Breast epithelium (tissue), 4 donors: ENCODE data around the gene ABR. TPM values are rescaled to one million over a fixed set of nuclear protein-coding genes. Genes with fewer than 3 reads are reported as not detected.

ENCODE experiments used
- DNase-seq, 2 donors: peaks; one replicate each; pipeline ENCODE4 v3.0.0-alpha.2; 2019; ENCODE audit warnings: low spot score in 2 of 2
- H3K27ac ChIP-seq, 2 donors: fragments of 200-600 bp; sonication (generic) in 1 of 2; one replicate each; pipeline ENCODE4 v1.5.1; 2016 to 2019; ENCODE audit warnings: mild to moderate bottlenecking in 1 of 2
- H3K27me3 ChIP-seq, 2 donors: fragments of 200-600 bp; sonication (generic) in 1 of 2; one replicate each; pipeline versions ENCODE4 v1.5.1 to v1.6.0; 2017 to 2019; ENCODE audit warnings: control low read depth in 1 of 2, mild to moderate bottlenecking in 1 of 2
- H3K36me3 ChIP-seq: fragments of 200-600 bp; one replicate; pipeline ENCODE4 v1.5.1; 2019
- H3K4me1 ChIP-seq, 2 donors: fragments of 200-600 bp; sonication (generic); one replicate each; pipeline ENCODE4 v1.5.1; 2016 to 2019; ENCODE audit warnings: control low read depth in 1 of 2
- H3K4me3 ChIP-seq, 3 donors: fragments of 200-600 bp; sonication (generic); 1 replicate in 2 of 3; 2 replicates in 1 of 3; pipeline ENCODE4 v1.5.1; 2016 to 2019; ENCODE audit warnings: mild to moderate bottlenecking in 3 of 3, moderate library complexity in 2 of 3
- H3K9me3 ChIP-seq, 2 donors: fragments of 200-600 bp; sonication (generic) in 1 of 2; one replicate each; pipeline ENCODE4 v1.5.1; 2016 to 2019; ENCODE audit warnings: control low read depth in 1 of 2
- POLR2A ChIP-seq: fragments of 450-650 bp; IDR thresholded peaks from one replicate; pipeline ENCODE4 v1.6.1; 2016; ENCODE audit warnings: antibody characterized with exemption, mild to moderate bottlenecking, moderate library complexity
- POLR2AphosphoS5 ChIP-seq, 3 donors: sonication (generic); formaldehyde crosslinking; IDR thresholded peaks; one replicate each; pipeline ENCODE4 v1.6.1; 2017; ENCODE audit warnings: antibody characterized with exemption in 3 of 3
- intact Hi-C: fragments of 100-400 bp; cut with DNase I; formaldehyde crosslinking; loops from one replicate; pipeline ENCODE4 v1.15.1; 2023; ENCODE audit warnings: low total_unique reads
- total RNA-seq, 3 donors: library from RNA; depleted of rRNA; stranded (reverse); fragments of >200 nt; gene quantifications; one replicate each; pipeline ENCODE4 v1.1.0, GENCODE V29; 2016
- TF ChIP-seq, protein P1 (sequence below), 3 donors: fragments of 450-650 bp; IDR thresholded peaks; one replicate each; pipeline ENCODE4 v1.5.1; 2016 to 2017; ENCODE audit warnings: antibody characterized with exemption in 3 of 3, mild to moderate bottlenecking in 3 of 3, moderate library complexity in 3 of 3

ABR gene
- total RNA-seq, 3 donors from 2014 or later, result 63.5 to 77.0 (median 75.0) TPM

DNA sequence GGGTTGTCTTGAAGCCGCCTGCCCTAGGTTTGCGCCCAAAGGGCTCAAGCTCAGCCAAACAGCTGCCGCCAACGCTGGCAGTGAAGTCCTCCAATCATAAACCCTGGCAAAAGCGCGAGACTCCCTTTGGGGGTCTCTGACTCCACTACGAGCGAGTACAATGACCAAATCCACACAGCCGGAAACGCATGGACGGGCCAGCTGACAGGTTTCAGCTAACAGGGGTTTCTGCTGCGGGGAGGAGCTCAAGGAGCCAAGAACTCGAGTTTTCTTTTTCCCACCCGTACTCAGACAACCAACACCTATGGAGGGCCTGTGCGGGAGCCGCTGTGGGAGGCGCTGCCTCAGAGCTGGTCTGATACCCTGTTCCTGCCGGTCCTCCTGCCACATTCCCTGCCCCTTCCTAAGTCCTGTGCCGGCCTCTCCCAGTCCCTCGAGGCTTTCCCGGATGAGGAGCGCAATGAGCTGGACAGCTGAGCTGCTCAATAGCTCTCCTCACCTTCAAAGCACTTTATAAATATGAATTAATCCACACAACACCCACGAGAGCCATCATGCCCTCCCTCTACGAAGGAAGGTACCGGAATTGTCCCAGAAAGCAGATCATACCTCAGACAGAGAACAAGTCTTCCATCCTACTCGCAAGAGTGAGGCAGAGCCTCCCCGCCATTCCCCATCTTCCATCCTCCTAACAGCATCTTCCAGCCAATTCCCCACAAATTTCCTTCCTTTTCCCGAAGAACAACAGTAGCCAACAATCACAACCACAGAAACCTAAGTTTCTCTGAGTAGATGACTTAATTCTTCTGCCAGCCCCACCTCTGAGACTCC, 6.1 kb downstream of the ABR start:
- H3K9me3 ChIP-seq, result no peaks in the 10 kb centered on the region
- no peaks in the 10 kb centered on the region for H3K27me3 ChIP-seq
- H3K27ac ChIP-seq, result peak overlapping the region in 1 of 2 donors; percentile 48
- H3K4me1 ChIP-seq, result peaks cover 3 to 13% of the 10 kb centered on the region in 2 donors
- TF ChIP-seq POLR2A (no peak), POLR2AphosphoS5 (IDR thresholded peaks at IDR 0.05) (no peak)
- TF ChIP-seq, protein P1, sequence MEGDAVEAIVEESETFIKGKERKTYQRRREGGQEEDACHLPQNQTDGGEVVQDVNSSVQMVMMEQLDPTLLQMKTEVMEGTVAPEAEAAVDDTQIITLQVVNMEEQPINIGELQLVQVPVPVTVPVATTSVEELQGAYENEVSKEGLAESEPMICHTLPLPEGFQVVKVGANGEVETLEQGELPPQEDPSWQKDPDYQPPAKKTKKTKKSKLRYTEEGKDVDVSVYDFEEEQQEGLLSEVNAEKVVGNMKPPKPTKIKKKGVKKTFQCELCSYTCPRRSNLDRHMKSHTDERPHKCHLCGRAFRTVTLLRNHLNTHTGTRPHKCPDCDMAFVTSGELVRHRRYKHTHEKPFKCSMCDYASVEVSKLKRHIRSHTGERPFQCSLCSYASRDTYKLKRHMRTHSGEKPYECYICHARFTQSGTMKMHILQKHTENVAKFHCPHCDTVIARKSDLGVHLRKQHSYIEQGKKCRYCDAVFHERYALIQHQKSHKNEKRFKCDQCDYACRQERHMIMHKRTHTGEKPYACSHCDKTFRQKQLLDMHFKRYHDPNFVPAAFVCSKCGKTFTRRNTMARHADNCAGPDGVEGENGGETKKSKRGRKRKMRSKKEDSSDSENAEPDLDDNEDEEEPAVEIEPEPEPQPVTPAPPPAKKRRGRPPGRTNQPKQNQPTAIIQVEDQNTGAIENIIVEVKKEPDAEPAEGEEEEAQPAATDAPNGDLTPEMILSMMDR (IDR thresholded peaks at IDR 0.05), result no peak
- H3K4me3 ChIP-seq, result no peak overlapping the region
- DNase-seq, result no peak
- intact Hi-C loops, result no loop called here
- H3K36me3 ChIP-seq, result no peaks in the 10 kb centered on the region

- no peak for DNase-seq
- Histone ChIP-seq H3K4me3 (no peak overlapping the region), H3K4me1 (peaks cover 0 to 2% of the 10 kb centered on the region in 2 donors), H3K9me3 (no peaks in the 10 kb centered on the region), H3K27me3 (no peaks in the 10 kb centered on the region), H3K27ac (no peak overlapping the region), H3K36me3 (no peaks in the 10 kb centered on the region)
- TF ChIP-seq POLR2AphosphoS5 (IDR thresholded peaks at IDR 0.05) (no peak), POLR2A (no peak)
- TF ChIP-seq, protein P1 (IDR thresholded peaks at IDR 0.05), result no peak
- intact Hi-C loops, result no loop called here
Measured at GRCh38 chr17:1171953-1172352, 7.8 kb downstream of the ABR start.

GRCh38 chr17:1170739-1171138, 9.0 kb downstream of the ABR start:
- H3K36me3 ChIP-seq, result no peaks in the 10 kb centered on the region
- H3K27me3 ChIP-seq, result no peaks in the 10 kb centered on the region
- TF ChIP-seq POLR2A (no peak), POLR2AphosphoS5 (IDR thresholded peaks at IDR 0.05) (no peak)
- TF ChIP-seq, protein P1 (IDR thresholded peaks at IDR 0.05), result no peak
- H3K4me3 ChIP-seq, result no peak overlapping the region
- no peaks in the 10 kb centered on the region for H3K4me1 ChIP-seq
- no peak for DNase-seq
- no peaks in the 10 kb centered on the region for H3K9me3 ChIP-seq
- no peak overlapping the region for H3K27ac ChIP-seq
- intact Hi-C loops, result no loop called here

DNA sequence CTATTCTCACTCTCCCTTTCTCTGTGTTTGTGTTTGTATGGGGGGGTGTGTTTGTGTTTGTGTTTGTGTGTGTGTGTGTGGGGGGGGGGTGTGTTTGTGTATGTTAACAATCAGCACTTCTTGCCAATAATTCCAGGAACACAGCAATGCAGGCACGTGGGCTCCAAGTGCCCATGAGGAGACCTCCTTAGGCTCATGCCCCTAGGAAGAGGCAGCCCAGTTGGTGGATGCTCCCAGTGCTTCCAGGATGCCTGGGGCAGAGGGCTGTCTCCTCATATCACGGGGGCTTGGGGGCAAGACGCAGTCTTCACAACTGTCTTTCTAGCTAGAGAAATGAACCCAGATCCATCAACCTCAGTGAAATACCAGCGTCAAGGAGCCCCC, 9.9 kb downstream of the ABR start:
- TF ChIP-seq, protein P1 (IDR thresholded peaks at IDR 0.05), result no peak
- TF ChIP-seq POLR2A, result no peak
- TF ChIP-seq POLR2AphosphoS5 (IDR thresholded peaks at IDR 0.05), result no peak
- intact Hi-C loops, result no loop called here
- H3K27me3 ChIP-seq, result no peaks in the 10 kb centered on the region

DNA sequence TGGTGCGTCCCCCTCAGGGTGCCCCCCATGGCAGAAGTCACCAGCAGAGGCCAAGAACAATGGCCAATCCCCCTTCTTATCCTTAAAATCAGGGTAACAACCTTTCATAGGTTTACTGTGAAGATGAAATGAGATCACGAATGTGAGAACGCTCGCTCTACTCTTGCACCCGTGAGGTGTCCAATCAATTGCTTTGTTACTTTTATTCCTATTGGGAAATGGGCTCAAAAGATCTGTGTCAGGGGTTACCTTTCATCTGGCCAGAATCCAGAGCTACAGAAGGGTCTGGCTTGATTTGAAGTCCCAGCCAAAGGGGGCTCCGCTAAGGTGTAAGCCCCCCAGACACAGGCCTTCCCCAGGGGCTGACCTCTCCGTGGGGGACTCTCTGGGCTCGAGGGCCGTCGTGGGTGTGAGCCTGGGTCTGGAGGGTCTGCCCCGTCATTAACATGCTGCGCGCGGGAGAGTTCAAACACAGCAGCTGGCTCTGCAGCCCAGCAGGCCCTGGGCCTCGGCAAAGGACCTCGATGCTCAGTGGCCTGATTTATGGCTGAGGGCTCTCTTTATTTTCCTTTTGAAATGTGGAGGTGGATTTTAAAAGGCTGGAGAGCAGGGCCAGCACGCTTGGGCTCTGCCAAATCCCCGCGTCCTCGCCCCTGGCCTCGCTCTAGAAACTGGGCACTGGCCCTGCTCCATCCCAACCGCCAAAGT, 10.4 kb downstream of the ABR start:
- TF ChIP-seq POLR2AphosphoS5 (IDR thresholded peaks at IDR 0.05) (no peak), POLR2A (no peak)
- TF ChIP-seq, protein P1 (IDR thresholded peaks at IDR 0.05), result no peak
- Histone ChIP-seq H3K36me3 (no peaks in the 10 kb centered on the region), H3K27ac (no peak overlapping the region), H3K27me3 (no peaks in the 10 kb centered on the region), H3K4me3 (no peak overlapping the region), H3K4me1 (no peaks in the 10 kb centered on the region), H3K9me3 (no peaks in the 10 kb centered on the region)
- no peak for DNase-seq
- intact Hi-C loops, result no loop called here

More for the DNA sequence above, 9.9 kb downstream of the ABR start:
- Histone ChIP-seq H3K27ac (no peak overlapping the region), H3K9me3 (no peaks in the 10 kb centered on the region), H3K4me3 (no peak overlapping the region), H3K36me3 (no peaks in the 10 kb centered on the region), H3K4me1 (no peaks in the 10 kb centered on the region)
- DNase-seq, result no peak
